Astrocyte (in vitro differentiated cells and primary cell): ENCODE measurements around the gene MS4A18. TPM values are rescaled to one million over a fixed set of nuclear protein-coding genes. Genes with fewer than 3 reads are reported as not detected.
"Not testable (repeated sequence)": the region's sequence is repeated elsewhere in the genome, so short reads cannot be mapped to it uniquely, and the experiment has no call there.

Source experiments
- DNase-seq: peaks from one replicate; pipeline ENCODE4 v3.0.0-alpha.2; 2010; ENCODE audit warnings: low read depth
- FAIRE-seq: peaks from 2 replicates; lab custom pipeline; 2011; peaks lifted over from hg19 to GRCh38; lab: Jason Lieb, UNC
- H2AFZ ChIP-seq: 2 replicates; pipeline ENCODE4 v1.6.0; 2012; ENCODE audit warnings: low read depth, low read length, inconsistent platforms
- H3K27ac ChIP-seq: 2 replicates; pipeline ENCODE4 v1.5.1; 2011; ENCODE audit warnings: low read depth, low read length, inconsistent platforms
- H3K27me3 ChIP-seq: 2 replicates; pipeline ENCODE4 v1.6.0; 2011; ENCODE audit warnings: low read length, inconsistent platforms; ENCODE audit not compliant: insufficient read depth
- H3K36me3 ChIP-seq: 2 replicates; pipeline ENCODE4 v1.5.1; 2011; ENCODE audit warnings: low read length, inconsistent platforms; ENCODE audit not compliant: insufficient read depth
- H3K4me1 ChIP-seq: 2 replicates; pipeline ENCODE4 v1.5.1; 2011; ENCODE audit warnings: low read length, inconsistent platforms; ENCODE audit not compliant: insufficient read depth
- H3K4me2 ChIP-seq: 2 replicates; pipeline ENCODE4 v1.6.0; 2012; ENCODE audit warnings: low read length, inconsistent platforms
- H3K4me3 ChIP-seq: 2 replicates; pipeline ENCODE4 v1.5.1; 2011; ENCODE audit warnings: low read depth, mild to moderate bottlenecking, low read length, inconsistent platforms; ENCODE audit not compliant: insufficient read depth
- H3K79me2 ChIP-seq: 2 replicates; pipeline ENCODE4 v1.6.0; 2012; ENCODE audit warnings: mild to moderate bottlenecking, low read length, inconsistent platforms; ENCODE audit not compliant: insufficient read depth
- H3K9ac ChIP-seq: 2 replicates; pipeline ENCODE4 v1.6.0; 2012; ENCODE audit warnings: mild to moderate bottlenecking, low read length, inconsistent platforms
- H3K9me3 ChIP-seq: 2 replicates; pipeline ENCODE4 v1.5.1; 2012; ENCODE audit warnings: low read depth, mild to moderate bottlenecking, low read length, inconsistent platforms; ENCODE audit not compliant: insufficient read depth
- H4K20me1 ChIP-seq: 2 replicates; pipeline ENCODE4 v1.6.0; 2012; ENCODE audit warnings: low read length, inconsistent platforms; ENCODE audit not compliant: insufficient read depth
- H3K27ac Mint-ChIP-seq: one replicate; pipeline ENCODE4 v1.8.0; 2021; ENCODE audit warnings: mild to moderate bottlenecking, mixed read lengths; ENCODE audit not compliant: unreplicated experiment
- H3K27me3 Mint-ChIP-seq: one replicate; pipeline ENCODE4 v1.8.0; 2021; ENCODE audit warnings: low read depth, mixed read lengths; ENCODE audit not compliant: unreplicated experiment
- H3K36me3 Mint-ChIP-seq: one replicate; pipeline ENCODE4 v1.8.0; 2021; ENCODE audit warnings: low read depth, mixed read lengths; ENCODE audit not compliant: unreplicated experiment
- H3K4me1 Mint-ChIP-seq: one replicate; pipeline ENCODE4 v1.8.0; 2021; ENCODE audit warnings: low read depth, mixed read lengths; ENCODE audit not compliant: unreplicated experiment
- H3K4me3 Mint-ChIP-seq: one replicate; pipeline ENCODE4 v1.8.0; 2021; ENCODE audit warnings: mild to moderate bottlenecking, moderate library complexity, mixed read lengths; ENCODE audit not compliant: unreplicated experiment
- H3K9me3 Mint-ChIP-seq: one replicate; pipeline ENCODE4 v1.8.0; 2021; ENCODE audit warnings: mild to moderate bottlenecking, mixed read lengths; ENCODE audit not compliant: unreplicated experiment
- EZH2 ChIP-seq: IDR thresholded peaks from 2 replicates; pipeline ENCODE4 v1.6.1; 2012; ENCODE audit warnings: mild to moderate bottlenecking, low read length, inconsistent platforms; ENCODE audit not compliant: insufficient read depth
- total RNA-seq: library from RNA; stranded (reverse); gene quantifications from 2 replicates; pipeline ENCODE4 v1.2.1, GENCODE V29; 2021
- TF ChIP-seq, protein P1 (sequence below): IDR thresholded peaks from 2 replicates; pipeline ENCODE4 v1.5.1; 2011; ENCODE audit warnings: low read depth, mild to moderate bottlenecking, inconsistent platforms, low read length, moderate library complexity; ENCODE audit not compliant: insufficient read depth

MS4A18 gene
- total RNA-seq, 1 donor from 2014 or later: not detected

DNA sequence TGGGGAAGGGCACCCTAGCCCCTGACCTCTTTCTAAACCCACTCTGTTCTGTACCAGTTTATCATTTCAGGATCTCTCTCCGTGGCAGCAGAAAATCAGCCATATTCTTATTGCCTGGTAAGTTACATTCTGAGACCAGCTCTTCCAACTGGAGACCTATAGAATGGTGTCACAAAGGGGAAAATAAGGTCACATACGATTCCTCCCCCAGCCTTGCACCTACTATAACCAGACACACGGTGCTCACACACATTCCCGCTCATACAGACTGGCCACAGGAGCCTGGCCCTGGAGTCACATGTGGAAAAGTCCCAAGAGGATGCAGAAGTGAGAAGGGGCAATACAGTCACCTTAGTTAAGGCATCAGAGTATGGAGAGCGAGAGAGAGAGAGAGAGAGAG, 17.6 kb upstream of the MS4A18 start:
- no peak overlapping the region for H3K4me3 Mint-ChIP-seq
- FAIRE-seq: no peak
- no peaks in the 10 kb centered on the region for H3K4me1 Mint-ChIP-seq
- H3K27me3 Mint-ChIP-seq: peaks cover 15% of the 10 kb centered on the region
- no peak overlapping the region for H3K4me3 ChIP-seq
- no peak for DNase-seq
- no peaks in the 10 kb centered on the region for H4K20me1 ChIP-seq
- H3K9me3 Mint-ChIP-seq: no peaks in the 10 kb centered on the region
- no peaks in the 10 kb centered on the region for H3K79me2 ChIP-seq
- no peak overlapping the region for H3K4me2 ChIP-seq
- H3K36me3 ChIP-seq: no peaks in the 10 kb centered on the region
- no peak overlapping the region for H2AFZ ChIP-seq
- no peak overlapping the region for H3K27ac ChIP-seq
- H3K4me1 ChIP-seq: no peaks in the 10 kb centered on the region
- H3K27me3 ChIP-seq: no peaks in the 10 kb centered on the region
- no peaks in the 10 kb centered on the region for H3K9me3 ChIP-seq
- H3K9ac ChIP-seq: no peak overlapping the region
- TF ChIP-seq, protein P1, sequence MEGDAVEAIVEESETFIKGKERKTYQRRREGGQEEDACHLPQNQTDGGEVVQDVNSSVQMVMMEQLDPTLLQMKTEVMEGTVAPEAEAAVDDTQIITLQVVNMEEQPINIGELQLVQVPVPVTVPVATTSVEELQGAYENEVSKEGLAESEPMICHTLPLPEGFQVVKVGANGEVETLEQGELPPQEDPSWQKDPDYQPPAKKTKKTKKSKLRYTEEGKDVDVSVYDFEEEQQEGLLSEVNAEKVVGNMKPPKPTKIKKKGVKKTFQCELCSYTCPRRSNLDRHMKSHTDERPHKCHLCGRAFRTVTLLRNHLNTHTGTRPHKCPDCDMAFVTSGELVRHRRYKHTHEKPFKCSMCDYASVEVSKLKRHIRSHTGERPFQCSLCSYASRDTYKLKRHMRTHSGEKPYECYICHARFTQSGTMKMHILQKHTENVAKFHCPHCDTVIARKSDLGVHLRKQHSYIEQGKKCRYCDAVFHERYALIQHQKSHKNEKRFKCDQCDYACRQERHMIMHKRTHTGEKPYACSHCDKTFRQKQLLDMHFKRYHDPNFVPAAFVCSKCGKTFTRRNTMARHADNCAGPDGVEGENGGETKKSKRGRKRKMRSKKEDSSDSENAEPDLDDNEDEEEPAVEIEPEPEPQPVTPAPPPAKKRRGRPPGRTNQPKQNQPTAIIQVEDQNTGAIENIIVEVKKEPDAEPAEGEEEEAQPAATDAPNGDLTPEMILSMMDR: no peak
- no peak for TF ChIP-seq EZH2
- H3K36me3 Mint-ChIP-seq: no peaks in the 10 kb centered on the region
- H3K27ac Mint-ChIP-seq: no peak overlapping the region

DNA sequence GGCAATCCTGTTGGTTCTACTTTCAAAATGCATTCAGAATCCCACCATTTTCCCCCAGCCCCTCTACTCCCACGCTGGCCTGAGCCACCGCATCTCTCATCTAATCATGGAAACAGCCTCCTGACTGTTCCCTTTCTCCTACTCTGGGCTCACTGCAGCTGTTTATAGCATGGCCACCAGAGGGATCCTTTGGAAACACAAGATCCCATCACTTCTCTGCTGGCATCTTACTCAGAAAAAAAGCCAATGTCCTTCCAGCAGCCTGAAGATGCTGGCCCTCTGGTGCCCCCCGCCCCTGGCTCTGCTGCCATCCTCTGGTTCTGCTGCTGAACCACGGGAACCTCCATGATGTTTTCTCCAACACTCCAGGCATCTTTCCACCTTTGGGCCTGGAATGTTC, 14.0 kb upstream of the MS4A18 start:
- H2AFZ ChIP-seq: no peak overlapping the region
- H3K4me3 ChIP-seq: no peak overlapping the region
- peaks cover 18% of the 10 kb centered on the region for H3K27me3 Mint-ChIP-seq
- no peak overlapping the region for H3K4me2 ChIP-seq
- H3K27me3 ChIP-seq: no peaks in the 10 kb centered on the region
- H3K36me3 Mint-ChIP-seq: no peaks in the 10 kb centered on the region
- DNase-seq (no peak), FAIRE-seq (no peak)
- H3K9me3 Mint-ChIP-seq: peaks cover 2% of the 10 kb centered on the region
- no peaks in the 10 kb centered on the region for H3K9me3 ChIP-seq
- no peaks in the 10 kb centered on the region for H3K36me3 ChIP-seq
- H4K20me1 ChIP-seq: no peaks in the 10 kb centered on the region
- TF ChIP-seq EZH2: no peak
- TF ChIP-seq, protein P1: no peak
- no peaks in the 10 kb centered on the region for H3K79me2 ChIP-seq
- H3K27ac ChIP-seq: no peak overlapping the region
- no peak overlapping the region for H3K27ac Mint-ChIP-seq
- H3K9ac ChIP-seq: no peak overlapping the region
- H3K4me1 ChIP-seq: no peaks in the 10 kb centered on the region
- no peaks in the 10 kb centered on the region for H3K4me1 Mint-ChIP-seq
- no peak overlapping the region for H3K4me3 Mint-ChIP-seq

DNA sequence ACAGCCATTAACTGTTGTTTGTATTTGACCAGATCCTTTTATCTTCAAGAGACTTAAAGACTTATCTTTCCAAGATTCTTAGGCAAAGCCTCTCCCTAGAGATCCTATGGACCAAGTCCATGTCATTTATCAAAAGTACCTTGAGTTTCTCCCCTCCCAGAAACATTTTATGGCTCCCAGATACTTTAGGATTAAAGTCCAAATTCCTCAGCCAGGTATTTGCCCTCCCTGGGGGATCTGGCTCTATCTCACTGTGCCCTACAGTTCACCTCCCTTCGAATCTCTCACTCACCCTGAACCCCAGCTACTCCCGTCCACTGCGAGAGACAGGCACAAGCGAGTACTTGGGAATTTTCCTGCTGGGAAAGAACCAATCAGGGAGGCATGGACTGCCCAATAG, 13.2 kb upstream of the MS4A18 start:
- no peak overlapping the region for H3K9ac ChIP-seq
- no peaks in the 10 kb centered on the region for H4K20me1 ChIP-seq
- H3K4me3 Mint-ChIP-seq: no peak overlapping the region
- no peak for FAIRE-seq
- H2AFZ ChIP-seq: no peak overlapping the region
- no peaks in the 10 kb centered on the region for H3K36me3 ChIP-seq
- peaks cover 2% of the 10 kb centered on the region for H3K9me3 Mint-ChIP-seq
- H3K27ac ChIP-seq: no peak overlapping the region
- H3K27ac Mint-ChIP-seq: no peak overlapping the region
- H3K9me3 ChIP-seq: no peaks in the 10 kb centered on the region
- H3K4me1 ChIP-seq: no peaks in the 10 kb centered on the region
- DNase-seq: no peak
- no peaks in the 10 kb centered on the region for H3K27me3 ChIP-seq
- no peak overlapping the region for H3K4me2 ChIP-seq
- H3K4me3 ChIP-seq: no peak overlapping the region
- no peaks in the 10 kb centered on the region for H3K4me1 Mint-ChIP-seq
- H3K27me3 Mint-ChIP-seq: peaks cover 23% of the 10 kb centered on the region
- H3K79me2 ChIP-seq: no peaks in the 10 kb centered on the region
- no peaks in the 10 kb centered on the region for H3K36me3 Mint-ChIP-seq
- TF ChIP-seq EZH2: no peak
- TF ChIP-seq, protein P1: no peak

DNA sequence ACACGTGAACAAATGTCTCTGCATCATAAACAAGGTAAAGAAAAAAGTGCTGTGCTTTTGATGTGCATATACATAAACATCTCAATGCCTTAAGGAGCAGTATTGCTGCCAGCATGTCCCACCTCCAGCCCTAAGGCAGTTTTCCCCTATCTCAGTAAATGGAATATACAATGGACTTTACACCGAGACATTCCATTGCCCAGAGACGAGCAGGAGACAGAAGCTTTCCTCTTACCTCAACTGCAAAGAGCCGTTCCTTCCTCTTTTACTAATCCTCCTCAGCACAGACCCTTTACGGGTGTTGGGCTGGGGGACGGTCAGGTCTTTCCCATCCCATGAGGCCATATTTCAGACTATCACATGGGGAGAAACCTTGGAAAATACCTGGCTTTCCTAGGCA, 11.1 kb upstream of the MS4A18 start:
- H3K79me2 ChIP-seq: not testable (repeated sequence)

More for the DNA sequence above, 11.1 kb upstream of the MS4A18 start:
- not testable (repeated sequence) for H3K27me3 ChIP-seq, H3K4me2 ChIP-seq, DNase-seq, H4K20me1 ChIP-seq, H3K4me1 Mint-ChIP-seq, H3K9me3 ChIP-seq, H3K36me3 Mint-ChIP-seq, H3K27ac Mint-ChIP-seq, H3K36me3 ChIP-seq, H3K4me1 ChIP-seq, H3K4me3 ChIP-seq, H3K27ac ChIP-seq, H3K4me3 Mint-ChIP-seq, H2AFZ ChIP-seq, H3K9ac ChIP-seq, FAIRE-seq
- H3K27me3 Mint-ChIP-seq: peaks cover 18% of the 10 kb centered on the region
- H3K9me3 Mint-ChIP-seq: peaks cover 10% of the 10 kb centered on the region
